Panc1 (cell line): ENCODE measurements around the gene DYRK1A. TPM values are rescaled to one million over a fixed set of nuclear protein-coding genes. Genes with fewer than 3 reads are reported as not detected.

Experiments
- ATAC-seq: fragments of 200-7000 bp; cut with Tn5 transposase; 2 replicates; pipeline ENCODE4 v1.9.1; 2020; ENCODE audit warnings: mild to moderate bottlenecking, moderate library complexity
- Bru-seq: library from RNA; stranded (reverse); fragments of 400-500 nt; gene quantifications from one replicate; lab custom pipeline; 2021; lab: Mats Ljungman, UMichigan
- BruChase-seq, 2 experiments: library from RNA; stranded (reverse); fragments of 400-500 nt; gene quantifications; one replicate each; lab custom pipeline; 2021; lab: Mats Ljungman, UMichigan
- BruUV-seq: library from RNA; stranded (reverse); fragments of 400-500 nt; replicated peaks from 2 replicates; lab custom pipeline; 2021; lab: Mats Ljungman, UMichigan
- CTCF ChIA-PET: fragments of 300-600 bp; sonication (Branson Sonifier 250); formaldehyde crosslinking; loops from one replicate; lab custom pipeline; 2022; ENCODE audit warnings: antibody characterized with exemption; lab: Charles Lee
- POLR2A ChIA-PET: fragments of 300-600 bp; sonication (Branson Sonifier 250); formaldehyde crosslinking; loops from one replicate; lab custom pipeline; 2022; ENCODE audit warnings: antibody characterized with exemption; lab: Charles Lee
- DNase-seq: peaks from one replicate; pipeline ENCODE4 v3.0.0-alpha.2; 2010; ENCODE audit warnings: low read depth, low spot score
- H3K27ac ChIP-seq: 2 replicates; pipeline ENCODE4 v1.5.1; 2011; ENCODE audit warnings: mild to moderate bottlenecking, low read length, inconsistent platforms
- H3K27me3 ChIP-seq: fragments of 200-500 bp; sonication (Bioruptor generic); 2 replicates; pipeline ENCODE4 v1.6.0; 2014; ENCODE audit warnings: low read length, inconsistent platforms; ENCODE audit not compliant: control insufficient read depth, insufficient read depth
- H3K36me3 ChIP-seq: fragments of 200-500 bp; sonication (Bioruptor generic); 2 replicates; pipeline ENCODE4 v1.5.1; 2014; ENCODE audit warnings: inconsistent platforms, mild to moderate bottlenecking, low read length, moderate library complexity; ENCODE audit not compliant: control insufficient read depth, insufficient read depth
- H3K4me1 ChIP-seq: 2 replicates; pipeline ENCODE4 v1.5.1; 2011; ENCODE audit warnings: inconsistent platforms, mild to moderate bottlenecking, low read length, moderate library complexity; ENCODE audit not compliant: control insufficient read depth, insufficient read depth
- H3K4me3 ChIP-seq, 2 experiments: 2 replicates each; pipeline ENCODE4 v1.5.1; 2011 to 2012; ENCODE audit warnings: low read depth in 2 of 2, low read length in 2 of 2, mild to moderate bottlenecking in 2 of 2, inconsistent platforms in 1 of 2, moderate library complexity in 1 of 2
- H3K9me3 ChIP-seq: fragments of 200-500 bp; sonication (Bioruptor generic); 2 replicates; pipeline ENCODE4 v1.5.1; 2014; ENCODE audit warnings: low read depth, mild to moderate bottlenecking, inconsistent platforms, low read length, moderate library complexity; ENCODE audit not compliant: control insufficient read depth, insufficient read depth
- POLR2AphosphoS5 ChIP-seq: IDR thresholded peaks from 2 replicates; pipeline ENCODE4 v1.6.1; 2012; ENCODE audit warnings: mild to moderate bottlenecking, low read depth, low read length, moderate library complexity
- SIN3A ChIP-seq: IDR thresholded peaks from 2 replicates; pipeline ENCODE4 v1.6.1; 2012; ENCODE audit warnings: low read depth, mild to moderate bottlenecking, low read length, moderate library complexity, borderline replicate concordance; ENCODE audit not compliant: insufficient read depth
- TCF7L2 ChIP-seq: IDR thresholded peaks from 2 replicates; pipeline ENCODE4 v1.6.1; 2011; ENCODE audit warnings: mild to moderate bottlenecking, low read depth, low read length, inconsistent platforms
- in situ Hi-C: cut with HindIII; loops from 2 replicates; pipeline ENCODE4 v1.10.0; 2016; ENCODE audit warnings: low sequenced_read_pairs, low pct_unique_long_range_greater_than_20kb
- intact Hi-C: fragments of 100-400 bp; cut with micrococcal nuclease; formaldehyde crosslinking; loops from one replicate; pipeline ENCODE4 v1.10.0; 2022; ENCODE audit not compliant: unreplicated experiment
- long read RNA-seq: library from polyadenylated mRNA; unstranded; transcript quantifications from one replicate; pipeline ENCODE4 v2.0.0, GENCODE V29; 2021; ENCODE audit not compliant: unreplicated experiment
- polyA plus RNA-seq: library from polyadenylated mRNA; unstranded; fragments of >200 nt; gene quantifications from one replicate; pipeline ENCODE4 v1.2.1, GENCODE V29; 2012; ENCODE audit warnings: missing spikeins; ENCODE audit not compliant: insufficient read length
- total RNA-seq: library from RNA; stranded (reverse); gene quantifications from one replicate; pipeline ENCODE4 v1.2.1, GENCODE V29; 2021; ENCODE audit not compliant: unreplicated experiment
- TF ChIP-seq, protein P1 (sequence below): fragments of 450-650 bp; IDR thresholded peaks from 2 replicates; pipeline ENCODE4 v1.5.1; 2017; ENCODE audit warnings: mild to moderate bottlenecking
- TF ChIP-seq, protein P2 (sequence below), 2 experiments: IDR thresholded peaks; 2 replicates each; pipeline ENCODE4 v1.6.1; 2011 to 2012; ENCODE audit warnings: low read depth in 2 of 2, control low read depth in 1 of 2, low read length in 1 of 2, mild to moderate bottlenecking in 1 of 2, moderate library complexity in 1 of 2; ENCODE audit not compliant: insufficient read depth in 1 of 2

Gene DYRK1A
- total RNA-seq: 36.1 TPM
- polyA plus RNA-seq: 11.2 TPM
- Bru-seq, nascent RNA: percentile 94 among the genes with signal in this experiment
- BruChase-seq, experiment 1, labeled RNA remaining after a 2-hour chase: percentile 89 among the genes with signal in this experiment
- BruChase-seq, experiment 2, labeled RNA remaining after a 6-hour chase: percentile 82 among the genes with signal in this experiment
- long read RNA-seq, partial matches to known transcripts: 0 of 9 reads
- long read RNA-seq, other reads (novel, unspliced or antisense): 9 of 9 reads

DNA sequence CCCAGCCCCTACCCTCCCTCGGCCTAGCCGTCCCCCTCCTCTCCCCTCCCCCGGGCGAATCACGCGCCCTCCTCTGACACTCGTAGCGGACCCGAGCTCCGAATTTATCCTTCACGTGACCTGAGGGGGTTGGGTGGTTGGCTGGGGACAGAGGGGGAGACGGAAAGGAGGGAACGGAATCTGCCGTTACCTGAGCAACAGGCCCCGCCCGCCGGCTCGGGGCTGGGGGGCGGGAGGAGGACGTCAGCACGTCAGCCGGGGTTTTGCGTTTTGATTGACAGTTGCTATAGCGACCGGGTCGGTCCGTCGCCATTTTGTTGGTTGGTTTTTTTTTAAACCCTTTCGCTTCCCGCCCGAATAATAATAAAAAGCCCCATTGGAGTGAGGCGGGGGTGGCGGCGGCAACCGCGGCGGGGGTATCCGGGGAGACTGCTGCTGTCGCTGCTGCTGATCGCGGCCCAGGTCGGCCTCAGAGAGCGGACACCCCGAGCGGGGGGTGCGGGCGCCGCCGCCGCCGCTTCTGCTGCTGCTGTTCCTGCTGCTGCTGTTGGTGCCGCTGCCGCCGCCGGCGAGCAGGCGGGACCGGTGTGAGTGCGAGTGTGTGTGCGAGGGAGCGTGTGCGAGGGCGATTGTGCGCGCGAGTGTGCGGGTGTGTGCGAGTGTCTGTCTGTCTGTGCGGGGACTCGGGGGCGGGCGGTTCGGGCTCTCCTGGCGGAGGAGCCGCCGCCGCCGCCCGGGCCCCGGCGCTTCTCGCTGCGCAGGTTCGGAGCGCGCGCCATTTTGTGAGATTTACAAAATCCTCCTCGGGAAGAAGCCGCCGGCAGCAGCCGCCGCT, at the start of gene DYRK1A:
Gene DYRK1A, plus strand, starts transcription at position 292 of the 835 bp plus-strand sequence. CDS start 53,602 bp downstream, outside the sequence.
- TF ChIP-seq POLR2AphosphoS5: peak; percentile 50; the same call in 1 of the 2 replicates
- TF ChIP-seq SIN3A: no peak
- TF ChIP-seq, protein P1, sequence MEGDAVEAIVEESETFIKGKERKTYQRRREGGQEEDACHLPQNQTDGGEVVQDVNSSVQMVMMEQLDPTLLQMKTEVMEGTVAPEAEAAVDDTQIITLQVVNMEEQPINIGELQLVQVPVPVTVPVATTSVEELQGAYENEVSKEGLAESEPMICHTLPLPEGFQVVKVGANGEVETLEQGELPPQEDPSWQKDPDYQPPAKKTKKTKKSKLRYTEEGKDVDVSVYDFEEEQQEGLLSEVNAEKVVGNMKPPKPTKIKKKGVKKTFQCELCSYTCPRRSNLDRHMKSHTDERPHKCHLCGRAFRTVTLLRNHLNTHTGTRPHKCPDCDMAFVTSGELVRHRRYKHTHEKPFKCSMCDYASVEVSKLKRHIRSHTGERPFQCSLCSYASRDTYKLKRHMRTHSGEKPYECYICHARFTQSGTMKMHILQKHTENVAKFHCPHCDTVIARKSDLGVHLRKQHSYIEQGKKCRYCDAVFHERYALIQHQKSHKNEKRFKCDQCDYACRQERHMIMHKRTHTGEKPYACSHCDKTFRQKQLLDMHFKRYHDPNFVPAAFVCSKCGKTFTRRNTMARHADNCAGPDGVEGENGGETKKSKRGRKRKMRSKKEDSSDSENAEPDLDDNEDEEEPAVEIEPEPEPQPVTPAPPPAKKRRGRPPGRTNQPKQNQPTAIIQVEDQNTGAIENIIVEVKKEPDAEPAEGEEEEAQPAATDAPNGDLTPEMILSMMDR: no peak
- ChIA-PET CTCF (no interaction called here), POLR2A (no interaction called here)
- H3K27me3 ChIP-seq: no peaks in the 10 kb centered on the region
- peak within 1 kb of the TSS; percentile 73 to 78 for H3K4me3 ChIP-seq
- H3K9me3 ChIP-seq: no peaks in the 10 kb centered on the region
- no TSS peak for BruUV-seq
- H3K36me3 ChIP-seq: no peaks in the 10 kb centered on the region; the same call in 1 of the 2 replicates
- in situ Hi-C loops: no loop called here
- peaks cover 28% of the 10 kb centered on the region for H3K4me1 ChIP-seq
- peak; percentile 88 for ATAC-seq
- H3K27ac ChIP-seq: peak within 1 kb of the TSS; percentile 99
- DNase-seq: peak; percentile 90
- intact Hi-C loops: loop anchor here (5.0 kb wide), 1 partner anchor 99 kb away; the partner anchor contains the start of gene VPS26C

DNA sequence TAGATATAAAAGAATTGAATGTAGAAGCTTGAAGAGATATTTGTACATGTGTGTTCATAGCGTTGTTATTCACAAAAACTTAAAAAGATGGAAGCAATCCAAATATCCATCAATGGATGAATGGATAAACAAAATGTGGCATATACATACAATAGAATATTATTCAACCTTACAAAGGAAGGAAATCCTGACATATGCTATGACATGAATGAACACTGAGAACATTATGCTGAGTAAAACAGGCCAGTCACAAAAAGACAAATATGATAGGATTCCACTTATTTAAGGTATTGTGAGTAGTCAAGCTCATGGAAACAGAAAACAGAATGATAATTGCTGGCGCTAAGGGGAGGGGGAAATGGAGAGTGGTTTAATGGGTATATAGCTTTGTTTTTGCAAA, 47.0 kb upstream of the DYRK1A start:
- CTCF ChIA-PET: no interaction called here
- no peak overlapping the region for H3K4me3 ChIP-seq
- H3K36me3 ChIP-seq: no peaks in the 10 kb centered on the region
- POLR2A ChIA-PET: no interaction called here
- in situ Hi-C loops (no loop called here), intact Hi-C loops (no loop called here)
- ATAC-seq (no peak), DNase-seq (no peak)
- TF ChIP-seq TCF7L2 (no peak), SIN3A (no peak), POLR2AphosphoS5 (no peak)
- TF ChIP-seq, protein P2, sequence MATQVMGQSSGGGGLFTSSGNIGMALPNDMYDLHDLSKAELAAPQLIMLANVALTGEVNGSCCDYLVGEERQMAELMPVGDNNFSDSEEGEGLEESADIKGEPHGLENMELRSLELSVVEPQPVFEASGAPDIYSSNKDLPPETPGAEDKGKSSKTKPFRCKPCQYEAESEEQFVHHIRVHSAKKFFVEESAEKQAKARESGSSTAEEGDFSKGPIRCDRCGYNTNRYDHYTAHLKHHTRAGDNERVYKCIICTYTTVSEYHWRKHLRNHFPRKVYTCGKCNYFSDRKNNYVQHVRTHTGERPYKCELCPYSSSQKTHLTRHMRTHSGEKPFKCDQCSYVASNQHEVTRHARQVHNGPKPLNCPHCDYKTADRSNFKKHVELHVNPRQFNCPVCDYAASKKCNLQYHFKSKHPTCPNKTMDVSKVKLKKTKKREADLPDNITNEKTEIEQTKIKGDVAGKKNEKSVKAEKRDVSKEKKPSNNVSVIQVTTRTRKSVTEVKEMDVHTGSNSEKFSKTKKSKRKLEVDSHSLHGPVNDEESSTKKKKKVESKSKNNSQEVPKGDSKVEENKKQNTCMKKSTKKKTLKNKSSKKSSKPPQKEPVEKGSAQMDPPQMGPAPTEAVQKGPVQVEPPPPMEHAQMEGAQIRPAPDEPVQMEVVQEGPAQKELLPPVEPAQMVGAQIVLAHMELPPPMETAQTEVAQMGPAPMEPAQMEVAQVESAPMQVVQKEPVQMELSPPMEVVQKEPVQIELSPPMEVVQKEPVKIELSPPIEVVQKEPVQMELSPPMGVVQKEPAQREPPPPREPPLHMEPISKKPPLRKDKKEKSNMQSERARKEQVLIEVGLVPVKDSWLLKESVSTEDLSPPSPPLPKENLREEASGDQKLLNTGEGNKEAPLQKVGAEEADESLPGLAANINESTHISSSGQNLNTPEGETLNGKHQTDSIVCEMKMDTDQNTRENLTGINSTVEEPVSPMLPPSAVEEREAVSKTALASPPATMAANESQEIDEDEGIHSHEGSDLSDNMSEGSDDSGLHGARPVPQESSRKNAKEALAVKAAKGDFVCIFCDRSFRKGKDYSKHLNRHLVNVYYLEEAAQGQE (IDR thresholded peaks at IDR 0.05; ENCODE audit: insufficient read depth in 1 of 2, low read depth in 2 of 2, low read length in 1 of 2): no peak
- TF ChIP-seq, protein P1: no peak
- no peaks in the 10 kb centered on the region for H3K4me1 ChIP-seq
- BruUV-seq: no TSS peak
- H3K27ac ChIP-seq: no peak overlapping the region
- H3K9me3 ChIP-seq: no peaks in the 10 kb centered on the region
- no peaks in the 10 kb centered on the region for H3K27me3 ChIP-seq
